ENCODE results near the gene ATP8B1. TPM values are rescaled to one million over a fixed set of nuclear protein-coding genes. Genes with fewer than 3 reads are reported as not detected.

The ATP8B1 gene
- polyA plus RNA-seq, 2 of the 4 experiments (the other 2 are of a cell fraction), result 7.1 to 23.4 TPM

- Histone ChIP-seq H3K27ac (no peak overlapping the region), H3K9me3 (no peaks in the 10 kb centered on the region), H3K4me3 (no peak overlapping the region), H3K4me1 (peaks cover 14% of the 10 kb centered on the region; the same call in 2 of the 3 replicates), H3K4me2 (no peak overlapping the region)
- TF ChIP-seq HMGXB4 (CRISPR knock-in tag; IDR thresholded peaks at IDR 0.05; ENCODE audit: borderline replicate concordance) (no peak), HOXB5 (CRISPR knock-in tag; IDR thresholded peaks at IDR 0.05) (no peak), NPAS2 (CRISPR knock-in tag; IDR thresholded peaks at IDR 0.05; ENCODE audit: borderline replicate concordance) (no peak), CEBPB (IDR thresholded peaks at IDR 0.05) (no peak), RAD21 (conservative IDR thresholded peaks at IDR 0.05 in 1 of 2, IDR thresholded peaks at IDR 0.05 in 1 of 2) (no peak), SREBF2 (IDR thresholded peaks at IDR 0.05) (no peak), FOSL2 (IDR thresholded peaks at IDR 0.05) (no peak), FOSL2 (CRISPR knock-in tag; IDR thresholded peaks at IDR 0.05) (no peak), HES2 (IDR thresholded peaks at IDR 0.05) (no peak), RCOR1 (IDR thresholded peaks at IDR 0.05; ENCODE audit: low read depth, low read length) (no peak), JUNB (IDR thresholded peaks at IDR 0.05) (no peak), HOXB13 (CRISPR knock-in tag; IDR thresholded peaks at IDR 0.05; ENCODE audit: low read depth) (no peak), GATA3 (IDR thresholded peaks at IDR 0.05; ENCODE audit: borderline replicate concordance) (no peak), ELK1 (IDR thresholded peaks at IDR 0.05; ENCODE audit: low read depth, low read length) (no peak), ZNF302 (CRISPR knock-in tag; IDR thresholded peaks at IDR 0.05) (no peak), NR3C1 (IDR thresholded peaks at IDR 0.05) (no peak), RARB (CRISPR knock-in tag; IDR thresholded peaks at IDR 0.05) (no peak), MAZ (IDR thresholded peaks at IDR 0.05; ENCODE audit: borderline replicate concordance, low read depth, low read length) (no peak), MAFK (IDR thresholded peaks at IDR 0.05; ENCODE audit: partially characterized antibody) (no peak), MYC (IDR thresholded peaks at IDR 0.05; ENCODE audit: borderline replicate concordance, low read length) (no peak)
- ATAC-seq (no peak), DNase-seq (ENCODE audit: low read depth in 1 of 2, low spot score in 1 of 2) (no peak), FAIRE-seq (no peak)
- ChIA-PET POLR2A (no interaction called here), CTCF (no interaction called here)
- WGBS (ENCODE audit: missing lambda C conversion rate), result 95% methylated on average over 2 of the region's 2 CpGs
Measured at GRCh38 chr18:57834616-57835015, 31.5 kb upstream of the ATP8B1 start.

GRCh38 chr18:57833441-57834101 lies 30.5 kb upstream of the ATP8B1 start:
- peak overlapping the region; percentile 45 for H3K4me2 ChIP-seq
- ATAC-seq (0 out of 6 replicates have a peak, but pooled peaks of 1 of the 2 experiments have one; percentile 47), FAIRE-seq (no peak), DNase-seq (ENCODE audit: low read depth in 1 of 2, low spot score in 1 of 2) (no peak)
- 78% methylated on average over 8 of the region's 8 CpGs for WGBS (ENCODE audit: missing lambda C conversion rate)
- ChIA-PET CTCF (no interaction called here), POLR2A (no interaction called here)
- peak overlapping the region; percentile 20 to 67; a peak in 3 of 6 replicates for H3K27ac ChIP-seq
- TF ChIP-seq E2F6 (IDR thresholded peaks at IDR 0.05; ENCODE audit: borderline replicate concordance, low read depth) (no peak), FOSL2 (IDR thresholded peaks at IDR 0.05) (no peak), FOSL2 (CRISPR knock-in tag; IDR thresholded peaks at IDR 0.05) (peak; percentile 49; the same call in 1 of the 2 replicates)
- peaks cover 11% of the 10 kb centered on the region; the same call in 2 of the 3 replicates for H3K4me1 ChIP-seq
- no peak overlapping the region for H3K4me3 ChIP-seq
- H3K9me3 ChIP-seq, result no peaks in the 10 kb centered on the region

Data from A549 (cell line).